Rectal smooth muscle tissue (tissue), 1 donor: ENCODE data around the gene ZNF784.

Experiments
- H3K27ac ChIP-seq: one replicate; pipeline ENCODE4 v1.7.0; 2013; ENCODE audit warnings: low read depth, low read length, inconsistent platforms
- H3K27me3 ChIP-seq: one replicate; pipeline ENCODE4 v1.7.0; 2013; ENCODE audit warnings: low read length; ENCODE audit not compliant: control insufficient read depth, insufficient read depth
- H3K36me3 ChIP-seq: one replicate; pipeline ENCODE4 v1.7.0; 2013; ENCODE audit warnings: low read length; ENCODE audit not compliant: control insufficient read depth, insufficient read depth
- H3K4me1 ChIP-seq: one replicate; pipeline ENCODE4 v1.7.0; 2013; ENCODE audit warnings: low read length; ENCODE audit not compliant: control insufficient read depth, insufficient read depth
- H3K4me3 ChIP-seq: one replicate; pipeline ENCODE4 v1.7.0; 2013; ENCODE audit warnings: low read length
- H3K9ac ChIP-seq: one replicate; pipeline ENCODE4 v1.7.0; 2013; ENCODE audit warnings: low read length

ZNF784 gene

GRCh38 chr19:55645512-55645881 is 21.1 kb upstream of the ZNF784 start:
- peaks cover 26% of the 10 kb centered on the region for H3K4me1 ChIP-seq
- H3K27me3 ChIP-seq = no peaks in the 10 kb centered on the region
- no peaks in the 10 kb centered on the region for H3K36me3 ChIP-seq
- H3K27ac ChIP-seq = no peak overlapping the region
- no peak overlapping the region for H3K9ac ChIP-seq
- no peak overlapping the region for H3K4me3 ChIP-seq

GRCh38 chr19:55644842-55645511 is 20.6 kb upstream of the ZNF784 start:
- Histone ChIP-seq H3K4me3 (no peak overlapping the region), H3K27me3 (no peaks in the 10 kb centered on the region), H3K36me3 (no peaks in the 10 kb centered on the region), H3K9ac (no peak overlapping the region), H3K27ac (no peak overlapping the region), H3K4me1 (peaks cover 31% of the 10 kb centered on the region)

- Histone ChIP-seq H3K27me3 (no peaks in the 10 kb centered on the region), H3K27ac (peak overlapping the region; percentile 65), H3K4me1 (peaks cover 34% of the 10 kb centered on the region), H3K4me3 (peak overlapping the region; percentile 92), H3K36me3 (no peaks in the 10 kb centered on the region), H3K9ac (peak overlapping the region; percentile 0)
Measured at GRCh38 chr19:55644191-55644833, 19.9 kb upstream of the ZNF784 start.

- Histone ChIP-seq H3K4me3 (peak overlapping the region; percentile 92), H3K36me3 (no peaks in the 10 kb centered on the region), H3K4me1 (peaks cover 31% of the 10 kb centered on the region), H3K9ac (peak overlapping the region; percentile 0), H3K27ac (peak overlapping the region; percentile 65), H3K27me3 (no peaks in the 10 kb centered on the region)
Measured at GRCh38 chr19:55643887-55644176, 19.5 kb upstream of the ZNF784 start.

- no peaks in the 10 kb centered on the region for H3K27me3 ChIP-seq
- H3K27ac ChIP-seq = peak within 1 kb of the TSS; percentile 65
- peak within 1 kb of the TSS; percentile 45 for H3K9ac ChIP-seq
- peak within 1 kb of the TSS; percentile 92 for H3K4me3 ChIP-seq
- H3K4me1 ChIP-seq = peaks cover 28% of the 10 kb centered on the region
- no peaks in the 10 kb centered on the region for H3K36me3 ChIP-seq
Measured at GRCh38 chr19:55643003-55643886, 18.9 kb upstream of the ZNF784 start, which contains the start of gene ZNF581. Gene ZNF581 (plus strand): TSS chr19:55643649. CDS start chr19:55644572, 923 bp downstream.

- Histone ChIP-seq H3K27me3 (no peaks in the 10 kb centered on the region), H3K9ac (peak overlapping the region; percentile 45), H3K4me1 (peaks cover 25% of the 10 kb centered on the region), H3K36me3 (no peaks in the 10 kb centered on the region), H3K4me3 (peak overlapping the region; percentile 92), H3K27ac (peak overlapping the region; percentile 65)
Measured at GRCh38 chr19:55642153-55643002, 18.0 kb upstream of the ZNF784 start.

- H3K27me3 ChIP-seq = no peaks in the 10 kb centered on the region
- H3K9ac ChIP-seq = peak overlapping the region; percentile 67
- H3K36me3 ChIP-seq = no peaks in the 10 kb centered on the region
- H3K4me3 ChIP-seq = peak overlapping the region; percentile 92
- peaks cover 22% of the 10 kb centered on the region for H3K4me1 ChIP-seq
- H3K27ac ChIP-seq = peak overlapping the region; percentile 86
Measured at GRCh38 chr19:55641426-55642152, 17.2 kb upstream of the ZNF784 start.

- H3K4me1 ChIP-seq = peaks cover 27% of the 10 kb centered on the region
Measured at GRCh38 chr19:55640577-55641425, 16.4 kb upstream of the ZNF784 start, which contains the start of gene ZNF580. Gene ZNF580 (plus strand): TSS chr19:55641002. CDS start chr19:55642509, 1,507 bp downstream.

GRCh38 chr19:55640043-55640576 is 15.7 kb upstream of the ZNF784 start:
- peaks cover 30% of the 10 kb centered on the region for H3K4me1 ChIP-seq
- peak overlapping the region; percentile 86 for H3K27ac ChIP-seq
- peak overlapping the region; percentile 74 for H3K4me3 ChIP-seq
- peak overlapping the region; percentile 68 for H3K9ac ChIP-seq
- H3K27me3 ChIP-seq = no peaks in the 10 kb centered on the region
- no peaks in the 10 kb centered on the region for H3K36me3 ChIP-seq

More at GRCh38 chr19:55640577-55641425, 16.4 kb upstream of the ZNF784 start, which contains the start of gene ZNF580:
- H3K36me3 ChIP-seq = no peaks in the 10 kb centered on the region
- no peaks in the 10 kb centered on the region for H3K27me3 ChIP-seq
- H3K27ac ChIP-seq = peak within 1 kb of the TSS; percentile 86
- H3K4me3 ChIP-seq = peak within 1 kb of the TSS; percentile 92
- peak within 1 kb of the TSS; percentile 68 for H3K9ac ChIP-seq

- no peak overlapping the region for H3K27ac ChIP-seq
- H3K4me1 ChIP-seq = peaks cover 23% of the 10 kb centered on the region
- no peak overlapping the region for H3K4me3 ChIP-seq
- no peak overlapping the region for H3K9ac ChIP-seq
- H3K27me3 ChIP-seq = no peaks in the 10 kb centered on the region
- peaks cover 2% of the 10 kb centered on the region for H3K36me3 ChIP-seq
Measured at GRCh38 chr19:55638864-55639359, 14.5 kb upstream of the ZNF784 start.
